HEK293T (cell line): ENCODE results near the gene TIGD7.

Experiments
- CTCF ChIA-PET: fragments of 350-600 bp; formaldehyde crosslinking; extraction: SDS; loops from one replicate; lab custom pipeline; 2021; ENCODE audit warnings: antibody characterized with exemption, inconsistent platforms; lab: Yijun Ruan, JAX
- POLR2A ChIA-PET: fragments of 350-600 bp; formaldehyde crosslinking; extraction: SDS; loops from one replicate; lab custom pipeline; 2020; ENCODE audit warnings: antibody characterized with exemption, inconsistent platforms; lab: Yijun Ruan, JAX
- DNase-seq: peaks from one replicate; pipeline ENCODE4 v3.0.0; 2012; ENCODE audit warnings: mixed read lengths; ENCODE audit errors: extremely low spot score
- ARNT ChIP-seq: fragments of 450-650 bp; IDR thresholded peaks from 2 replicates; pipeline ENCODE4 v1.6.1; 2017; ENCODE audit warnings: mild to moderate bottlenecking
- BHLHE40 ChIP-seq: fragments of 450-650 bp; IDR thresholded peaks from 2 replicates; pipeline ENCODE4 v1.6.1; 2016; ENCODE audit warnings: mild to moderate bottlenecking, moderate library complexity, borderline replicate concordance
- CTBP1 ChIP-seq: fragments of 450-650 bp; IDR thresholded peaks from 2 replicates; pipeline ENCODE4 v1.6.1; 2016; ENCODE audit warnings: borderline replicate concordance
- ELF4 ChIP-seq: fragments of 450-650 bp; IDR thresholded peaks from 2 replicates; pipeline ENCODE4 v1.6.1; 2017; ENCODE audit warnings: antibody characterized with exemption
- FOXA1 ChIP-seq: fragments of 450-650 bp; IDR thresholded peaks from 2 replicates; pipeline ENCODE4 v1.6.1; 2016; ENCODE audit warnings: mild to moderate bottlenecking
- FOXK2 ChIP-seq: fragments of 450-650 bp; IDR thresholded peaks from 2 replicates; pipeline ENCODE4 v1.6.1; 2016; ENCODE audit warnings: mild to moderate bottlenecking
- FOXM1 ChIP-seq: fragments of 450-650 bp; IDR thresholded peaks from 2 replicates; pipeline ENCODE4 v1.6.1; 2017; ENCODE audit warnings: mild to moderate bottlenecking, borderline replicate concordance
- HDGF ChIP-seq: fragments of 450-650 bp; IDR thresholded peaks from 2 replicates; pipeline ENCODE4 v1.6.1; 2017; ENCODE audit warnings: antibody characterized with exemption, borderline replicate concordance
- L3MBTL2 ChIP-seq: fragments of 450-650 bp; conservative IDR thresholded peaks from 2 replicates; pipeline ENCODE4 v1.6.1; 2016; ENCODE audit warnings: mild to moderate bottlenecking
- LEF1 ChIP-seq: fragments of 450-650 bp; IDR thresholded peaks from 2 replicates; pipeline ENCODE4 v1.6.1; 2017; ENCODE audit warnings: mild to moderate bottlenecking, borderline replicate concordance
- NFRKB ChIP-seq: fragments of 450-650 bp; IDR thresholded peaks from 2 replicates; pipeline ENCODE4 v1.6.1; 2016; ENCODE audit warnings: mild to moderate bottlenecking, moderate library complexity
- PKNOX1 ChIP-seq: fragments of 450-650 bp; IDR thresholded peaks from 2 replicates; pipeline ENCODE4 v1.6.1; 2016
- SP1 ChIP-seq: fragments of 450-650 bp; IDR thresholded peaks from 2 replicates; pipeline ENCODE4 v1.6.1; 2017
- SUZ12 ChIP-seq: fragments of 450-650 bp; IDR thresholded peaks from 2 replicates; pipeline ENCODE4 v1.6.1; 2016; ENCODE audit warnings: mild to moderate bottlenecking
- TARDBP ChIP-seq: fragments of 450-650 bp; IDR thresholded peaks from 2 replicates; pipeline ENCODE4 v1.6.1; 2016
- ZNF384 ChIP-seq: fragments of 450-650 bp; IDR thresholded peaks from 2 replicates; pipeline ENCODE4 v1.6.1; 2016

The TIGD7 gene

DNA sequence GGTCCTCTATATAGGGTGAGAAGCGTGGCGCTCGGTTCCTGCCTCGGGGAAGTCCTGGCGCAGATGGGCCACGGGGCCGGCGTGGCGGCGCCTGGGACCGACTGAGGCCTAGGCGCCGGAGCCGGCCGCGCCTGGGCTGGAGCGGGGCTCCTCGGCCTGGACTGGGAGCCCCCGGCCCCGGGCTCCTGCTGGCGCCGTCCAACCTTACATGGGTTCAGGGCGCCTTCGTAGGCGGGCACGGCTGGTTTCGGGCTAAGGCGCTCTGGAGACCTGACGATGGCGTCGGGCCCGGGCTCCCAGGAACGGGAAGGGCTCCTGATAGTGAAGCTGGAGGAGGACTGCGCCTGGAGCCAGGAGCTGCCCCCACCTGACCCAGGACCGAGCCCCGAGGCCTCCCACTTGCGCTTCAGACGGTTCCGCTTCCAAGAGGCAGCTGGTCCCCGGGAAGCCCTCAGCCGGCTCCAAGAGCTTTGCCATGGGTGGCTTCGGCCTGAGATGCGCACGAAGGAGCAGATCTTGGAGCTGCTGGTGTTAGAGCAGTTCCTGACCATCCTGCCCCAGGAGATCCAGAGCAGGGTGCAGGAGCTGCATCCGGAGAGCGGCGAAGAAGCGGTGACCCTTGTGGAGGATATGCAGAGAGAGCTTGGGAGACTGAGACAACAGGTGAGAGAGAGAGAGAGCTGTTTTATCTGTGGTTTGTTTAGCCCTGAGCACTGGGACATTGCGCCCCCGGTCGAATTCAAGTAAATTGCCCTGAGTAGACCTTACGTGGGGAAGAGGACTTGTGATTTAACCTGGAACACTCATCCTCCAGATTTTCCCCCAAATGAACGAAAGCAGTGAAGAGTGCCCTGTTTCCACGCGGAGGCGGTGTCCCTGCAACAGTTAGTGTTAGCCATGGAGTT, 21.4 kb downstream of the TIGD7 start:
- no peak for DNase-seq
- CTCF ChIA-PET: interaction anchor here (0.5 to 1.0 kb wide), 2 partner anchors 14 to 16 kb away, joined by 3 read pairs; no protein-coding TSS in a partner anchor

DNA sequence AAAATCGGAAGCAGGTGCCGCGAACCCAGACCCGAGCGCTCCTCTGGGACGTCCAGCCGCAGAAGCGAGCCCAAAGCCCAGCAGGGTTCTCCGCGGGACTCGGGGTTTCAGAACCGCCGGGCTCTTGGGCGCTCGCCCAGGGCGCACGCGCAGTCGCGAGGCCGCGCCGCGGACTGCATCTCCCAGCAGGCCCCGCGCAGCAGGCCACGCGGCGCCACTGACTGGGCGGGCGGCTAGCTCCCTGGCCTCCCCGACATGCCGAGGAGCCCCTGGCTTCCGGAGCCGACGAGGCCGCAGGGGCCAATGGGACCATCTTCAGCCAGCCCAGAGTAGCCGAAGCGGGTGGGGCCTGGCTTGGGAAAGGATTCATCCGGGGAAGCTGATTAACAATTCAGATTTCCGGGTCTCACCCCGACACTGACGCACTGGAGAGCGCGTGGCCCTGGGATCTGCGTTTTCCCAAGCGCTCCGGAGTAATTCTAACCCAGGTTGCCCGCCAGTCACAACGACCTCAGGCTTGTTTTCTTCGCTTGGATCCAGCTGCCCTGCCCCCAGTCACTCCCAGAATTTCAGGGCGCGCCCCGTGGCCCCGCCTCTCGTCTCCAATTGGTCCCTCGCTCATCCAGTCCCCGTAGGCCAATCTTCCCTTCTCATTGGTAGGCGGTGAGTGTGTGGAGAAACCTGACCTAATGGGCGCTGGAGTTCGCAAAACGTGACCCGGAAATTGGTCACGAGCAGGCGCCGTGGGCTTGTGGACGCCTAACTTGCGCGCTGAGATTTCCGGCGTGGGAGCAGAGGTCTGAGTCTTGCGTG, 22.3 kb downstream of the TIGD7 start, which contains the start of gene ZNF263:
Gene ZNF263, plus strand, starts transcription at position 762 of the 813 bp plus-strand sequence. CDS start 328 bp downstream, outside the sequence.
- peak; percentile 92 for DNase-seq
- ChIA-PET CTCF (interaction anchor here (0.5 to 1.0 kb wide), 4 partner anchors 15 to 1585 kb away, joined by 3 to 4 read pairs (median 3); no protein-coding TSS in a partner anchor), POLR2A (interaction anchor here (0.6 to 2.7 kb wide), 31 partner anchors 9 to 218 kb away, joined by 3 to 30 read pairs (median 4); partner anchors contain the start of genes CLUAP1, MEFV, NAA60 and OR1F1)
- TF ChIP-seq PKNOX1 (peak; percentile 79), LEF1 (no peak), ZNF384 (no peak), CTBP1 (no peak), ELF4 (peak; percentile 24), L3MBTL2 (peak; percentile 87), SUZ12 (no peak), SP1 (no peak), ARNT (no peak)

More for the DNA sequence above, 21.4 kb downstream of the TIGD7 start:
- TF ChIP-seq NFRKB (no peak), TARDBP (no peak), ZNF384 (no peak), PKNOX1 (no peak), BHLHE40 (no peak), CTBP1 (no peak), FOXM1 (no peak), SUZ12 (no peak), HDGF (no peak), L3MBTL2 (no peak), FOXK2 (no peak)
- POLR2A ChIA-PET: interaction anchor here (0.7 to 2.7 kb wide), 19 partner anchors 10 to 161 kb away, joined by 3 to 30 read pairs (median 5); partner anchors contain the start of genes MEFV, OR1F1, ZNF174 and ZSCAN32

DNA sequence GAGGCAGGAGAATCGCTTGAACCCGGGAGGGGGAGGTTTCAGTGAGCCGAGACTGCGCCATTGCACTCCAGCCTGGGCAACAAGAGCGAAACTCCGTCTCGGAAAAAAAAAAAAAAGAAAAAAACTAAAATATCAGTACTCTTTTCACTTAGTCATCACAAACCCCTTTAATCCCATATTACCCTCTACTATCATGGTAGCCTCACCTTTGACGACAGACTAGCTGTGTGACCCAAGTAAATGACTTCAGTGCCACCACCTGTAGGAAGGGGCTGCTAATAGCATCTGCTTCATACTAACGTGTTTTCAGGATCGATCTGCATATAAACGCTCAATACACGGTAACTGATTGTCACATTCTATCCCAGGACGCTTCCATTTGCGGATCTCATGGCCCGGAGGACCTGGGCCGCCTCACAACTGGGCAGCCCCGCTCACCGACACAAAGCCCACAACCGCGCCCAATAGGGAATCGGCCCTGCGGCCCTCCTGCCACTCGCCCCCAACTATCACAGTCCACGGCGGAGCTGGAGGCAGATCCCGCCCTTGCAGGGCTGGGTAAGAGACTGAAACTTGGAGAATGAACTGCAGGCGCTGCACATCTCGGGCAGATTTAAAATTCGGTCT, 23.0 kb downstream of the TIGD7 start:
- ChIA-PET CTCF (interaction anchor here (0.6 to 1.0 kb wide), 2 partner anchors 16 to 1585 kb away, joined by 3 to 4 read pairs; no protein-coding TSS in a partner anchor), POLR2A (interaction anchor here (0.6 to 2.7 kb wide), 31 partner anchors 8 to 219 kb away, joined by 3 to 30 read pairs (median 4); partner anchors contain the start of genes CLUAP1, MEFV, NAA60 and OR1F1)
- TF ChIP-seq ELF4 (no peak), SUZ12 (no peak), PKNOX1 (no peak), TARDBP (no peak), BHLHE40 (no peak), L3MBTL2 (peak; percentile 18)
- DNase-seq: peak; percentile 66

GRCh38 chr16:3281222-3281820, 23.9 kb downstream of the TIGD7 start:
- no peak for DNase-seq
- POLR2A ChIA-PET: no interaction called here
- TF ChIP-seq FOXM1 (no peak), L3MBTL2 (no peak), NFRKB (no peak), LEF1 (no peak), FOXA1 (no peak), BHLHE40 (no peak), SP1 (no peak), TARDBP (no peak), CTBP1 (no peak), HDGF (no peak), ZNF384 (no peak), PKNOX1 (no peak), SUZ12 (no peak), ARNT (no peak), ELF4 (no peak), FOXK2 (no peak)
- CTCF ChIA-PET: no interaction called here
